GM06990 (cell line): ENCODE data around the gene STOM.

Experiments used
- DNase-seq: peaks from one replicate; pipeline ENCODE4 v3.0.0-alpha.2; 2011; ENCODE audit not compliant: insufficient read length; ENCODE audit errors: extremely low read depth
- H3K27me3 ChIP-seq: replicated peaks from 2 replicates; pipeline ENCODE4 v1.6.0; 2011; ENCODE audit warnings: low read length; ENCODE audit not compliant: control insufficient read depth, insufficient read depth
- H3K36me3 ChIP-seq: 2 replicates; pipeline ENCODE4 v1.5.1; 2011; ENCODE audit warnings: low read length; ENCODE audit not compliant: control insufficient read depth, insufficient read depth
- H3K4me3 ChIP-seq: replicated peaks from 2 replicates; pipeline ENCODE4 v1.5.1; 2011; ENCODE audit warnings: low read depth, mild to moderate bottlenecking, control low read depth, low read length
- CTCF ChIP-seq: IDR thresholded peaks from 2 replicates; pipeline ENCODE4 v1.5.1; 2011; ENCODE audit warnings: low read length, control low read depth, mild to moderate bottlenecking, inconsistent platforms; ENCODE audit not compliant: insufficient read depth, poor library complexity, severe bottlenecking

STOM gene

DNA sequence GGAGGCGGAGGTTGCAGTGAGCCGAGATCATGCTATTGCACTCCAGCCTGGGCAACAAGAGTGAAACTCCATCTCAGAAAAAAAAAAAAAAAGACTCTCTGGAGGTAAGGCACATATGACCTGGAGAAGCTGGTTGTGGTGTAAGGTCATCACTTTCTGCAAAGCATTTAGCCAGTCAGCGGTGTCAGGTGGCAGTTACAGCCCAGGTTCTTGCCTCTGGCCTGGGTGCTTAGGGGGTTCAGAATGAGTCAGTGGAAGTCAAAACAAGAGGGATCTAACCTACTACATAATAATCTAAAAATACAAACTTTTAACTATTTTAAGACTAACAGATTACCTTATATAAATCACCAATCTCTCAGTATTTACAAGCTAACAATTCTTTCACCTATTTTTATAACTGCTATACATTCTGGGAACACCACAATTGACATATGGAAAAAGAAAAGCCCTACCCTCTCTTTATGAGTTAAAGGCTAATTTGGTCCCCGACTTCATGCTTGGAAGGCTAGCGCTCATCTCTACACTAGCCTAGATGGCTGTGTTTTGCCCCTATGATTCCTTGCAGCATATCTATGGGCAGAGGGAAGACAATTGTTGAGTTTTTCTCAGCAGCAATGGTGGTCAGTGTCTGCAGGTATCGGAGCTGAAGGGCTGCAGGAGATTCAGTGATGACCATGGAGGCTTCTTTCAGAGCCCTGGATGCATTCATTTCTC, 29.2 kb downstream of the STOM start:
- DNase-seq, result peak; percentile 63
- TF ChIP-seq CTCF, result no peak
- Histone ChIP-seq H3K27me3 (no peaks in the 10 kb centered on the region), H3K4me3 (no peak overlapping the region), H3K36me3 (no peaks in the 10 kb centered on the region)

DNA sequence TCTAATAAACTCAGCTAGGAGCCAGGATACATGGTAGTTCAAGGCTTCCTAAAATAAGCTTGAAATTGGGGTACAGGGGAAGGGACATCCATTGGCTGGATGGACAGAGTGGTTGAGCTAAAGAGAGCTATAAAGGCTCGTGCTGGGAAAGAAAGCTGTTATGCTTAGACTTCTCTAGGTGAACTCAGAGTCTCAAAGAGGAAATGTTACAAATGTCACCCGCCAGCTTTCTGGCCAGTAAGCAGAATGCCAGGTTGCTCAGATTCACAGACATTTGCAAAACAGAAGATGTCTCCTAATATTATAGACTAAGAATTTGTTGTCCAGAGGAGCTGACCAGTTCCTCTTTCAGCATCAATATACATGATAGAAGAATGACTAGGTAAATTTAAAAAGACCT, 30.6 kb downstream of the STOM start:
- no peaks in the 10 kb centered on the region for H3K27me3 ChIP-seq
- H3K36me3 ChIP-seq, result no peaks in the 10 kb centered on the region
- no peak for TF ChIP-seq CTCF
- H3K4me3 ChIP-seq, result no peak overlapping the region
- DNase-seq, result no peak

GRCh38 chr9:121336665-121337064, 33.4 kb downstream of the STOM start:
- Histone ChIP-seq H3K27me3 (no peaks in the 10 kb centered on the region), H3K4me3 (no peak overlapping the region), H3K36me3 (no peaks in the 10 kb centered on the region)
- TF ChIP-seq CTCF, result no peak
- DNase-seq, result no peak

- Histone ChIP-seq H3K36me3 (no peaks in the 10 kb centered on the region; the same call in 1 of the 2 replicates), H3K4me3 (no peak overlapping the region), H3K27me3 (no peaks in the 10 kb centered on the region)
- DNase-seq, result no peak
- TF ChIP-seq CTCF, result no peak
Observed at GRCh38 chr9:121333950-121334773, 35.9 kb downstream of the STOM start.

DNA sequence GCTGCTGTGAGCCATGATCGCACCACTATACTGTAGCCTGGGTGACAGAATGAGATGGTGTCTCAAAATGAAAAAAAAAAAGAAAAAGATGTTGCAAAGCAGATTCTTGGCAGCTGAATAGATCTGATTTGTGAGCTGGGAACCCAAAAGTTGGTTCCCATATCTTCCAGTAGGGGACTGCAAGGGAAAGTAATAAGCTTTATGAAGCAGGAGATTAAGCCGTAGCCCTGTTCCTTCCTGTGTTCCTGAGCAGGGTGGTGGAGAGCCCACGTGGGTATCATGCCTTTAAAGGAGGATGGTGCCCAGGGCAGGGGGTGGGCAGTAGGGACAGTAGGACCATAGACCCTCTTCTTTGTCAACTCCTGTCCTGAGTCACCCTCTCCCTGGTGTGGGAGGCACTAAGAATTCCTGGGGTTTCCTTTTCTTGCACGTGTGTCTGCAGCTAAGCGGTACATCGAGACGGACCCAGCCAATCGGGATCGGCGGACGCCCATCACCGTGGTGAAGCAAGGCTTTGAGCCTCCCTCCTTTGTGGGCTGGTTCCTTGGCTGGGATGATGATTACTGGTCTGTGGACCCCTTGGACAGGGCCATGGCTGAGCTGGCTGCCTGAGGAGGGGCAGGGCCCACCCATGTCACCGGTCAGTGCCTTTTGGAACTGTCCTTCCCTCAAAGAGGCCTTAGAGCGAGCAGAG, 37.9 kb downstream of the STOM start:
- TF ChIP-seq CTCF, result no peak
- no peaks in the 10 kb centered on the region; the same call in 1 of the 2 replicates for H3K36me3 ChIP-seq
- H3K27me3 ChIP-seq, result no peaks in the 10 kb centered on the region
- no peak overlapping the region for H3K4me3 ChIP-seq
- DNase-seq, result no peak
